Activated naive CD8-positive, alpha-beta T cell treated with anti-CD3 and anti-CD28 coated beads, Interleukin-2, amount 50 U/mL, for 16 hours (primary cell): ENCODE results near the gene FGFR4.
A peak's percentile ranks its signal among the peaks of the same experiment; 100 is the strongest.

ENCODE experiments used
- DNase-seq: peaks from one replicate; pipeline ENCODE4 v3.0.0-alpha.2; 2020; ENCODE audit warnings: low read depth, low spot score

FGFR4 gene

GRCh38 chr5:177132136-177133095 is 45.7 kb downstream of the FGFR4 start:
- DNase-seq, result no peak

- DNase-seq, result peak; percentile 72
Observed at GRCh38 chr5:177133096-177133852, 46.6 kb downstream of the FGFR4 start, which contains the start of gene NSD1. Gene NSD1 (plus strand): TSS chr5:177133773. CDS start chr5:177135104, 1,331 bp downstream.

- DNase-seq, result no peak
Observed at GRCh38 chr5:177133853-177134696, 47.4 kb downstream of the FGFR4 start.

- DNase-seq, result no peak
Observed at GRCh38 chr5:177134697-177135225, 48.0 kb downstream of the FGFR4 start.

- DNase-seq, result no peak
Observed at GRCh38 chr5:177140312-177140711, 53.6 kb downstream of the FGFR4 start.

GRCh38 chr5:177141496-177141895 is 54.8 kb downstream of the FGFR4 start:
- DNase-seq, result no peak

GRCh38 chr5:177142098-177142611 is 55.4 kb downstream of the FGFR4 start:
- DNase-seq, result no peak

GRCh38 chr5:177142778-177143177 is 56.1 kb downstream of the FGFR4 start:
- DNase-seq, result no peak

- DNase-seq, result no peak
Observed at GRCh38 chr5:177146891-177147638, 60.4 kb downstream of the FGFR4 start.
